Inferior parietal cortex (tissue), 1 donor: ENCODE measurements around the gene ZBTB44.
"Not testable (repeated sequence)": the region's sequence is repeated elsewhere in the genome, so short reads cannot be mapped to it uniquely, and the experiment has no call there.

Experiments used
- DNase-seq: peaks from one replicate; pipeline ENCODE4 v3.0.0-alpha.2; 2016; ENCODE audit errors: extremely low spot score

The ZBTB44 gene

DNA sequence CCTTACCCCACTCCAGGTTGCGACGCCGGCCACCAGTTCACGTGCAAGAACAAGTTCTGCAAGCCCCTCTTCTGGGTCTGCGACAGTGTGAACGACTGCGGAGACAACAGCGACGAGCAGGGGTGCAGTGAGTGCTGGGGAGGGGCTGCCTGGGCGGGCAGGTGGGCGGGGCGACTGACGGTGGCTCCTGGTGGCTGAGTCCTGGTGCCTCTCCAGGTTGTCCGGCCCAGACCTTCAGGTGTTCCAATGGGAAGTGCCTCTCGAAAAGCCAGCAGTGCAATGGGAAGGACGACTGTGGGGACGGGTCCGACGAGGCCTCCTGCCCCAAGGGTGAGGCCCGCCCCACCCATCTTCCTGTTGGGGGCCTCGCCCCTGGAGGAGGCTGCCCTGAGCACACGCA lies 116.4 kb downstream of the ZBTB44 start:
- DNase-seq, result no peak

DNA sequence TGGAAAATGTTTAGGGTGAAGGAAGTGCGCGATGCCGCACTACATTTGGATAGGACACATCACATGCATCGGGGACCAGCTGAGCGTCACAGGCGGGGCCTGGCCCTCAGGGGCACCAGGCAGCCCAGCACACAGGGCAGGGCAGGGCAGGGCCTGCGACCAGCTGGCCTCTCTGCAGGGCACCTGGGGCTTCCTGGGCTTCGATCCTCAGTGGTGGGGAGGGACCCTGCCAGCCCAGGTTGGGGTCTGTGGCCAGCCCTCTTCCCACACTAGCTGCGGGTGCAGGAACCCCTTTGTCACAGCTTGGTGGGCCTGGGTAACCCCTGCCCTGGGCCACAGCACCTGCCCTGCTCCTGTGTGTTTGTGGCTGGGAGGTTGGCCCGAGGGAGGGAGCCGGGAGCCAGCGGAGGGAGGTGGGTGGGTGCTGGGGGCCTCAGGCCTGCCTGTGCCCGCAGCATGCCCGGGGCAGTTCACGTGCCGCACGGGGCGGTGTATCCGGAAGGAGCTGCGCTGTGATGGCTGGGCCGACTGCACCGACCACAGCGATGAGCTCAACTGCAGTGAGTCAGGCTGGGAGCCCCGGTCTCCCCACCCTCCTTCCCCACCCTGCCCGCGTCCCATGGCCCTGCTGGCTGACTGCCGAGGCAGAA lies 117.2 kb downstream of the ZBTB44 start:
- no peak for DNase-seq

DNA sequence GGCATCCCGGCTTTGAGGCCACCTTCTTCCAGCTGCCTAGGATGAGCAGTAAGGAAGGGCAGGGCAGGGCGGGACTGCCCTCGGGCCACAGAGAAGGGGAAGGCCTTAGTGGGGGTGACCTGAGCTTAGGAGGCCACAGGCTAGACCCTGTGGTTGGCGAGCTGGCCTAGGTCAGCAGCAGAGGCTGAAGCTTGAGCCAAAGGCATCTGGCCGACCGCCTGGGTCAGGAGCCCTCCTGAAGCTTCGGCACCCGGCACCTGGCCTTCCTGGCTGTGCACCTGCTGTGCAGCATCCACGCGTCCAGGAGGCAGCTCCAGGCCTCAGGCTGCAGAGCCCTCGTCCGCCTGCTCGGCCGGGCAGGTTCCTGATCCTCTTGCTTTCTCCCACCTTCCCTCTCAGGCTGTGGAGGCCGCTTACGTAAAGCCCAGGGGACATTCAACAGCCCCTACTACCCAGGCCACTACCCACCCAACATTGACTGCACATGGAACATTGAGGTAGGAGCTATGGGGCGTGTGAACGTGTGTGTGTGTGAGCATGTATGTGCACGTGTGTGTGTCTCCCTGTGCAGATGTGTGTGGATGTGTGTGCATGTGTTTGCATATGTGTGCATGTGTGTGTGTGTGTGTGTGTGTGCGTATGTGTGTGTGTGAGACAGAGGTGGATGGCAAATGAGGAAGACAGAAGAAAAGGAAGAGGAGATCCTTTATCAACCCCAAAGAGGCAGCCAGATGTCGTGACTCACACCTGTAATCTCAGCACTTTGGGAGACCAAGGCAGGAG lies 120.3 kb downstream of the ZBTB44 start:
- DNase-seq, result no peak

DNA sequence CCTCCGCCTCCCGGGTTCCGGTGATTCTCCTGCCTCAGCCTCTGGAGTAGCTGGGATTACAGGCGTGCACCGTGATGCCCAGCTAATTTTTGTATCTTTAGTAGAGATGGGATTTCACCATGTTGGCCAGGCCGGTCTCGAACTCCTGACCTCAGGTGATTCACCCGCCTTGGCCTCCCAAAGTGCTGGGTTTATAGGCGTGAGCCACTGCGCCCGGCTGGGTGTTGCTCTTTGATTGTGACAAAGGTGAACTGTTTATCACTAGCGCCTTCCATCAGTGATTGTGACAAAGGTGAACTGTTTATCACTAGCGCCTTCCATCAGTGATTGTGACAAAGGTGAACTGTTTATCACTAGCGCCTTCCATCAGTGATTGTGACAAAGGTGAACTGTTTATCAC lies 121.2 kb downstream of the ZBTB44 start:
- not testable (repeated sequence) for DNase-seq

DNA sequence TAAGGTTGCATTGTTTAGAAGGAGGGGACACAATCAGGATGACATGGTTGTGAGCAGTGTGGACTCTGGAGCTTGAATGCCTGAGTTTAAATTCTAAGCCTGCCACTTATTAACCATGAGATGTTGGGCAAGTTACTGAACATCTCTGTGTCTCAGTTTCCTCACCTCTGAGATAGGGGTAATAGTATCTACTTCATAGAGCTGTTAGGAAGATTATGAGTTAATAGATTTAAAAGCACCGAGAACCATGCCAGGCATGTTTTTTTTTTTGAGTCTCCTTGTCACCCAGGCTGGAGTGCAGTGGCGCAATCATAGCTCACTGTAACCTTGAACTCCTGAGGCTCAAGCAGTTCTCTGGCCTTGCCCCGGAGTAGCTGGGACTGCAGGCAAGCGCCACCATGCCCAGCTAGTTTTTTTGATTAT lies 121.9 kb downstream of the ZBTB44 start:
- DNase-seq, result no peak

DNA sequence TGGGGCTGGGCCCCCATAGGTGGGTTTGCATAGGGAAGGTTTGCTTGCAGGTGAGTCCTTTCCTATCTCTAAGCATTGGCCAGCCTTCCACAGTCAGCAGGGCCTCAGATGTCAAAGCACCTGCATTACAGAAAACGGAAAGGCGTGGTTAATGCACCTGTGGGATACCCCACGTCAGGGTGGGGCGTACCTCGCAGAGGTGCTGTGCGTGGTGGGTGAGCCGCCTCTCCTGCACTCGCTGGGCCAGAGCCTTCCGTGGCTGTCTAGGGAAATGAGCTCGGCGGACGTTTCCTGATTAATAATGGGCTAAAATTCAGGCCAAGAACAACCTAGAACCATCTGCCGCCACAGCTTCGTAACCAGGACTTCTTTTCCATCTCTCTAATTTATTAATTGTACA lies 122.8 kb downstream of the ZBTB44 start:
- DNase-seq, result no peak

DNA sequence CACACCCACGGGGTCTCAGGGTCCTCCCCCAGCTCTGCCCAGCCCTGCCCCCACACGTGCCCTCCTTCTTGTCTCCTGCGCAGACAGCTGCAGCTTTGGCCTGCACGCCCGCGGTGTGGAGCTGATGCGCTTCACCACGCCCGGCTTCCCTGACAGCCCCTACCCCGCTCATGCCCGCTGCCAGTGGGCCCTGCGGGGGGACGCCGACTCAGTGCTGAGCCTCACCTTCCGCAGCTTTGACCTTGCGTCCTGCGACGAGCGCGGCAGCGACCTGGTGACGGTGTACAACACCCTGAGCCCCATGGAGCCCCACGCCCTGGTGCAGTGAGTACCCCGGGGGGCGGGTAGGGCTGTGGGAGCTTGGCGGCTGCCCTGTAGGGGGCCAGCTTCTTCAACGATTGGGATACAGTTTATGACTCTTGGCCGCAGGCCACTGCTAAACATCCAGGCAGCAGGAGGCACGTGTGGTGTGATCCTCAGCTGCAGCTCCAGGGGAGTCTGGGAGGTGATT lies 124.3 kb downstream of the ZBTB44 start:
- no peak for DNase-seq

DNA sequence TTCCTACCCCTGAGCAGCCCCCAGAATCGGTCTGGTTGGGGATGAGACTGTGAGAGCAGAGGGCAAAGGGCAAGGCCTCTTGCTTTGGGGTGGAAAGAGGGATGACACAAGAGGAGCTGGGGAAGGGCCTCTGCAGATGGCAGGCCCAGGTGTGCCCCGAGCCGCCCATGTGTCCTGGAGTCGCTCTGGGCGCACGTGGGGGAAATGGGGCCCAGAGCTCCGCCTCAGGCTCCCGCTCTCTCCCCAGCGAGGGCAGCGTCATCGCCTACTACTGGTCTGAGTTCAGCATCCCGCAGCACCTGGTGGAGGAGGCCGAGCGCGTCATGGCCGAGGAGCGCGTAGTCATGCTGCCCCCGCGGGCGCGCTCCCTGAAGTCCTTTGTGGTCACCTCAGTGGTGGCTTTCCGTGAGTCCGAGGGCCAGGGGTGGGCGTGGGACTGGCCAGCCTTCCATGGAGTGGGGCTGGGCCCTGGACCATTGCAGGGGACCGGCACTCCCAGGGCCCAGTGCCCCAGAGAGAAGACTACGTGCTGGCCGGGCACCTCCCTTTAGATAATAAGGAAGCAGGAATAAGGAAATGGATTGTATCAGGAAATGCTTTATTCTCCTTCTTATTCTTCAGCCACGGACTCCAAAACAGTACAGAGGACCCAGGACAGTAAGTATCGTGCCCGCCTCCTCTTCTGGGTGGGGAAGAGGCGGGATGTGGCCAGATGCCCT lies 125.1 kb downstream of the ZBTB44 start:
- DNase-seq, result no peak

DNA sequence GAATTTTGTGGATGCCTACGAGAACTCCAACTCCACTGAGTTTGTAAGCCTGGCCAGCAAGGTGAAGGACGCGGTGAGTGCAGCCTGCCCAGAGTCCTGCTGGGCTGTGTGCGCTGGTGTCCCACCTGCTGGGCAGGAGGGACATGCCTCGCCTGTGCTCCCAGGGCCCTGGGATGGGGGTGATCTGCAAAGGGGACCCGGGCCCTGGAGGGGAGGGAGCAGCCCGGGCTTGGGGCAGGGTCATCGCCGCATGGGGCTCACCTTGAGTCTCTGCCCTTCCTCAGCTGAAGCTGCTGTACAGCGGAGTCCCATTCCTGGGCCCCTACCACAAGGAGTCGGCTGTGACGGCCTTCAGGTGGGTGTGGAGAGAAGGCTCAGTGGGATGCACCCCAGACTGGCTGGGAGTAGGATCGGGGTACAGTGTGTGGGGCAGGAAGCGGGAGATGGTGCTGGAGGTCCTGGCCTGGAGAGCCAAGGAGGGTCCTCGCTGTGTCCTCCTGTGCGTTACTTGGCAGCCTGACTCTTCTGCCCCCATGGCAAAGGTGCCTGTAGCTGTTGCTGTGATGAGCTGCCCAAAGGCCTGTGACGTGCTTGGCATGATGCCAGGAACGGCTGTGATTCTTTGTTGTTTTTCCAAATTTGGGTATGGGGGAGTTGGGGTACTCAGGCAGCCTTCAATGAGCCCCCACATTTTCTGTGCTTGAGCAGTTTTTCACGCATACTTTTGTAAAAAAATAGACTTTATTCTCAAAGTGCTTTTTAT lies 126.0 kb downstream of the ZBTB44 start:
- no peak for DNase-seq

DNA sequence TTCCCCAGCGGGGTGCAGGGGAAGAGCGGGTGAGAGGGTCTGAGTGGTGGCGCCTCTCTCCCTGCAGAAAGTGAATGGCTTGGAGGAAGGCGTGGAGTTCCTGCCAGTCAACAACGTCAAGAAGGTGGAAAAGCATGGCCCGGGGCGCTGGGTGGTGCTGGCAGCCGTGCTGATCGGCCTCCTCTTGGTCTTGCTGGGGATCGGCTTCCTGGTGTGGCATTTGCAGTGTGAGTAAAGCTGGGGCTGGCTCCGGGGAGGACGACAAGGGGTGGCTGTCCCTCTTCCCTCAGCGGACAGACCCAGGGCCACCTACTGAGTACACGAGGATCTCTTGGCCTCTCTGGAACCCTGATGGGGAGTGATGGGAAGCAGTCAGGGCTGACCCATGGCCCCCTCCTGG lies 126.7 kb downstream of the ZBTB44 start:
- no peak for DNase-seq

DNA sequence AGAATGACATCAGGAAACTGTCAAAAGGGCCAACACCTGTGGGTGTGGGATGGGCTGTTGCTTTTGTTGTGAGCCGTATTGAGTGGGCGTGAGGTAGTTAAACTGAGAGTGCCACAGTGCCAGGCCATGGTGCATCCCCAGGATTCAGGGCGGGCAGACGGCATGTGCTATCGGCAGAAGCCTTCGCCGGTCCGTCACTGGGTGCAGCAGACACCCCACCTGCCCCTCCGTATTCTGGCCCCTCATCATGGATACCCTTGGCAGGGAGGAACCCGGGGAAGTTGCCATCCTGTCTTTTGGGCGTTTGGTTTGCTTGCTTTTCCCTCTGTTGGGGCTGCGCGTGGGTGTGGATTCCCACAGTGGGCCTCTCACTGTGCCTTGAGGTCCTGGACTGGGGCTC lies 127.6 kb downstream of the ZBTB44 start:
- DNase-seq, result no peak

DNA sequence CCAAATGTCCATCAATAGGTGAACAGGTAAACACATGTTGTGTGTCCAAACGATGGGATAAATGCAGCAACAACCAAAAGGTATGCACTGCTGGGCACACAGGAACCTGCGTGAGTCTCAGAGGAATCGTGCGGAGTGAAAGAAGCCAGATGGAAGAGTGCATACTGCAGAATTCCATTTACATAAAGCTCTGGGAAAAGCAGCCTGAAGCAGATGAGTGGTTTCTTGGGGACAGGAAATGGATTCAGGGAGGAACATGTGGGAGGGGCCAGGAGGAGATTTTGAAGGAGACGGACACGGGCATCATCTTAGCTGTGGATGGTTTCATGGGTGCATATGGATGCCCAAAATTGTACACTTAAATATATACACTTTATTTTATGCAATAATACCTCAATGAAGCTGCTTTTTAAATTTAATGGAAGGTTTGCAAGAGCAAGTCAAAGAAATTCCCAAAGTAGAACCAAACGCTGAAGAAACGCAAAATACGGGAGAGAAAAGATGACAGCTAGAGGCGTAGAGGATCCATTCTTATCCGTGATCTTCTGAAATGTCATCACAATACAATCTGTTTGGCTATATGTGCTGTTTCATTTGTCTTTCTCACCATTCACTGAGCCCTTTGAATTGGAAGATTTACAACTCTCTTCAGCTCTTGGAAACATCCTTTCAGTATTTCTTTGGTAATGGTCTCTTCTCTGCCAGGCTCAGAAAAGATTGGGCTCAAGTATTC lies 130.7 kb downstream of the ZBTB44 start:
- peak; percentile 43 for DNase-seq

DNA sequence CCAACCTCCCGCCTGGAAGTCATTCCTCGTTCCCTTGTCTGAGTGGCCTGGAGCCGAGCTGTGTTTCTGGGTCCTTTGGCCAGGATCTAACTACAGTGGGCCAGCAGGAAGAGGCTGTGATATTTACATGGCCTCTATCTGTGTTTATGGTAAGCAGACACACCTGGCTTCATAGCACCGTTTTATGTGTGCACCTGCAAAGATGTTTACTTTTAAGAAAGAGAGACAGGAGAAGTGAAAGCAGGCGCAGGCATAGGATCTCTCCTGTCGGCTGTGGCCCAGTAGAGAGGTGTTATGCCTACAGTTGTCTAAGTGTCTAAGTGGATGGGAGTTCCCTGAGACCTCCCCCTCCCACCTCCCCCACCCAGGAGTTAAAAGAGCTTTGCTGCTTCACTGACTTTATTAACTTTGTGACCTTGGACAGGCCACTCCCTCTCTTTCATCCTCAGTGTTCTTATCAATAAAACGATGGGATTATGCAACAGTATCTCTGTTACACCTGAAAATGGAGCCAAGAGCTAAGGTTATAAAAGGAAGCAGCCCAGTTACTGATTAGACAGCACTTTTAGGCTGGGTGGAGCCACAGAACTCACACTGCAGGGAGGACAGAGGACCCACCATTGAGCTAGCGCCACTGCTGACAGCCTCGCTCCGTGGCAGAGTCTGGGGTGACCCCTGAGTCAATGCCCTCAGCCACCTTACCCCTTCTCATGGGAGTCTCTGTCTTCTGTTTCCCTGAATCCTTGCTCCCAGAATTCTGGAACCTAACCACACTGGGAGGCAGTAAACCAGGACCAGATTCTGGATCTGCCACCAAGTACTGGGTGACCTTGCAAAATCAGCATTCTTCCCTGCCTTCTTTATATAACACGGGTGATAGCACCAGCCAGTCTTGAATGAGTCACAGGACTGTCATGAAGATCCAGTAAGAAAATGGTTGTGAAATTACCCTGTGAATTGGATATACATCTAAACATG lies 133.1 kb downstream of the ZBTB44 start:
- peak; percentile 39 for DNase-seq

DNA sequence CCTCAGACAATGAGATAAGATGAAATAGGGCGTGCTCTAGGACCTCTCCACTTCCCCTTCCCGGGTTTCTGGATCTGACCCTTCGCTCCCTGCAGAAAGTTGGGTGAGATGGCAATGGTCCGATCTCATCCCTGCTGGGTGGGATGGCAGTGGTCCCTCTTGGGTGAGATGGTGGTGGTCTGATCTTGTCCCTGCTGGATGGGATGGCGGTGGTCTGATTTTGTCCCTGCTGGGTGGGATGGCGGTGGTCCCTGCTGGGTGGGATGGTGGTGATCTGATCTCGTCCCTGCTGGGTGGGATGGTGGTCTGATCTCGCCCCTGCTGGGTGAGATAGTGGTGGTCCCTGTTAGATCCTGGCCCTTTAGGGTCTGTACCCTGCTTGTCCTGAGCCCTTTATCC lies 133.8 kb downstream of the ZBTB44 start:
- DNase-seq, result no peak

DNA sequence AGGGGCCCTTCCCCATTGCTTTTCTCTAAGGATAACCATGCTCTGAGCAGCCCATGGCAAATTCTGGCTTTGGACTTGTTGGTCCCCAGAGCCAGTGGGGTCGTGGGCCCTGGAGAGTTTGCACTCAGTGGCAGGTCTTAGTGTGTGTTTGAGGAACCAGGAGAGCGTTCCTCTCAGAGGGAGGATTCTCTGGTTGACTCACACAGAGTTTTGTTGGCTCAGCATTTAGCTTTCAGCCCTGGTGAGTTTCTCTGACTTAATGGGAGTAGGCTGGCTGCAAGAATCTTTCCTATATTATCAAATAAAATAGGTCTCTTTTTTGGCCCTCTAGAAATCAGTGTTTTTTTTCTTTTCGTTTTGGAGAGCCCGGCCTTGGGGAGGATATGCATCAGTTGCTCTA lies 134.2 kb downstream of the ZBTB44 start:
- peak; percentile 27 for DNase-seq

DNA sequence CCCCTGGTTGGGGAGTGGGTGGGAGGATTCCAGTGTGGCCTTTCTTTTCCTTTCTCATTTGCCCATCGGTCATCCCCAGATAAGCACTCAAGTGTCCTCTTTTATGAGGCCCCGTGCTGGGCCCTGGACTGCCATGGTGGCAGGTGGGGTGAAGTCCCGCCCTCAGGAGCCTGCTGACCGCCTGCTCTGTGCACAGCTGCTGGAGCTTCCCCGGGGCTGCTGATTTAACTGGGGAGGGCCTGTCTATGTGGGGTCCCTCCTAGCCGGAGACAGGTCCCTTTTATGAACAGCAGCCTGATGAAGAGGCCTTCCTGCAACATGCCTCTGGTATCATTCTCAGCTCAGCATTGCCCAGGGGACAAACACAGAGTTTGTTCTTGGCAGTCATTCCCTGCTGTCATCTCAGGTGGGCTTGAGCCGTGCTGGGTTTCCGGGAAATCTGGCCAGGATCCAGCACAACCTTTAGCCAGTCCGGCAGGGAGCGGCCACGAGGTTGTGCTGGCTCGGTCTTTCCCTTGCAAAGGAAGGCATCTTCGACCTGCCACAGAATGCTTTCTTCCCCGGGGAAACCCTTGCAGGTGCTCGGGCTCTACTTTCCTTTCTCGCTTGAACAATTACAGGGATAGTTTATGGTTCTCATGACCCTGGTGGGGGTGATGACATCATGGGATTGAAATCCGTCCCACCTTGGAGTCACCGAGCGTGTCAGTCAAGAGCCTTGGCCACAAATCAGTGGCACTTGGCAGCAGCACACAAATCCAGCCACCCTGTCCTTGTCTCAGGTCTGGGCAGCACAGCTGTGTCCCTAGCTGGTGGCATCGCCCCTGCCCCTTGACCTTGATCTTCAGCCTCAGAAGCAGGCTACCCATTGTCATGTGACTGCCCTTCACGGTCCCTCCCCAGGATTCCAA lies 135.1 kb downstream of the ZBTB44 start:
- no peak for DNase-seq

DNA sequence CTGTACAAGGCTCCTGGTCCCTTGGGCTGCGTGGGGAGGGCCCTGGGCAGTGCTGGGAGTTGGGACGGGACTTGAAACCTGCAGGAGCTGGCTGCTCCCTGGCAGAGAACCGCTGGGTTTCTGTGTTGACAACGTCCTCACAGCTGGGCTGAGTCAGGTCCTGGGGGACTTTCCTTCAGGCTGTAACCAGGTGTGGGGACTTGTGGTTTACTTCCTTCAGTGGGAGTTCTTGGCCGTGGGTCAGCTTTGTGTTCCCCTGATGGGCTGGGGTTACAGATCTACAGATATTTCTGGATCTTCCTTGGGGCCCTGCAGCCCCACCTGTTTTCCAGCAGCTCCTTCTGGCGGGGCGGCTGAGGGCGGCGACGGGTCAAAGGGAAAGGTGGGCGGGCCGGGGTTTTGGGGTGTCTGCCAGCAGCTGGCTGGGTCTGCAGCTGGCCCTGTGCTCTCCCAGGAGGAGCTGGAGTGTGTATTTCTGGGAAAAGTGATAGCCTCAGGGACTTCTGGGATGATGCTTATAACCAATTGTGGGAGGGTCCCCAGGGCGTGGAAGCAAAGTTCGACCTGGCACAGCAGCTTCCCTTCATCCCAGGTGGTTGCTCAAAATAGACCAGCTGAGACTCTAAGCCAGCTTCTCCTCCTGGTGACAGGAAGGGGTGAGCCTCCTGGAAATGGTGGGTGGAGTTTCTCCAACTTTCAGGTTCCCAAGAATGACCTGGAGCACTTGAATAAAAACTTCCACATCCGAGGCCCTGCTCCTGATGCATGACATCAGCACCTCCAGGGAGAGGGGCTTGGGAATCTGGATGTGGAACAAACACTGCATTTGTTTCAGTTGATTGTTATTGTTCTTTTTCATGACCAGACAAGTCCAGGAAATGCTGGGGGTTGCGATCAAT lies 136.0 kb downstream of the ZBTB44 start:
- no peak for DNase-seq

DNA sequence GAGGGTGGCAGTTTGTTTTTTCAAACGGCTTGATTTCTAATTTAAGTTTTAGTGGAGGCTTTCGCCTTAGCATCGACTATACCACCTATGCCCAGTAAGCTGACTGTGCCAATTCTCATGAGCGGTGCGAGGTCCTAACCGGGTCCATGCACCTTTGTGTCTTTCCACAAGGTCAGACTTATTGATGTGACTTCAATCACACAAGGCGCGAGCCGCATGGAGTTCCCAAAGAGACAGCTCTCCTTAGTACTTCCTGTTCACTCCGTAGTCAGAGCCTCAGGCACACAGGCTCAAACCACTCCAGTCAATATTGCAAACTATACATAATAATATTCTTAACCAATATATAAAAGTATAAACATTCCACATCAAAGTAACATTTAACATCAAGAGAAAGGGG lies 136.9 kb downstream of the ZBTB44 start:
- no peak for DNase-seq
